C4-2B (cell line): ENCODE measurements around the gene CDX1.

Experiments used
- H3K27ac ChIP-seq: fragments of 450-650 bp; 2 replicates; pipeline ENCODE4 v1.5.1; 2017
- ZFX ChIP-seq: fragments of 450-650 bp; IDR thresholded peaks from 2 replicates; pipeline ENCODE4 v1.6.1; 2017
- TF ChIP-seq, protein P1 (sequence below): fragments of 450-650 bp; conservative IDR thresholded peaks from 2 replicates; pipeline ENCODE4 v1.5.1; 2017; ENCODE audit warnings: mild to moderate bottlenecking

Gene CDX1

DNA sequence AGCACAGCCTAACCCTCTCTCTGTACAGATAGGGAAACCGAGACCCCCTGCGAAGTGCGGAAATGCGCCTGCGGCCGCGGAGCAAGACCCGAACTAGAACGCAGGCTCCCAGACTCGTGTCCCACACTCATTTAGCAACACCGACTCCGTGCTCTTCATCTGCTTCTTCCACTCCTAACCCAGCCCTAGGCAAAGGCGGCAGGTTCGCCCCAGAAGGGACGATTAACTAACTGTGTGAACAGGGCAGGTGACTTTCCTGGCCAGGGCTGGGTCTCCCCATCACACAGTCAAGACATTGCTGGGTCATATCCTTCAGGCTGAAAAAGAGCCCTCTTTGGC lies 903 bp downstream of the CDX1 start:
- no peak overlapping the region for H3K27ac ChIP-seq
- no peak for TF ChIP-seq ZFX
- TF ChIP-seq, protein P1, sequence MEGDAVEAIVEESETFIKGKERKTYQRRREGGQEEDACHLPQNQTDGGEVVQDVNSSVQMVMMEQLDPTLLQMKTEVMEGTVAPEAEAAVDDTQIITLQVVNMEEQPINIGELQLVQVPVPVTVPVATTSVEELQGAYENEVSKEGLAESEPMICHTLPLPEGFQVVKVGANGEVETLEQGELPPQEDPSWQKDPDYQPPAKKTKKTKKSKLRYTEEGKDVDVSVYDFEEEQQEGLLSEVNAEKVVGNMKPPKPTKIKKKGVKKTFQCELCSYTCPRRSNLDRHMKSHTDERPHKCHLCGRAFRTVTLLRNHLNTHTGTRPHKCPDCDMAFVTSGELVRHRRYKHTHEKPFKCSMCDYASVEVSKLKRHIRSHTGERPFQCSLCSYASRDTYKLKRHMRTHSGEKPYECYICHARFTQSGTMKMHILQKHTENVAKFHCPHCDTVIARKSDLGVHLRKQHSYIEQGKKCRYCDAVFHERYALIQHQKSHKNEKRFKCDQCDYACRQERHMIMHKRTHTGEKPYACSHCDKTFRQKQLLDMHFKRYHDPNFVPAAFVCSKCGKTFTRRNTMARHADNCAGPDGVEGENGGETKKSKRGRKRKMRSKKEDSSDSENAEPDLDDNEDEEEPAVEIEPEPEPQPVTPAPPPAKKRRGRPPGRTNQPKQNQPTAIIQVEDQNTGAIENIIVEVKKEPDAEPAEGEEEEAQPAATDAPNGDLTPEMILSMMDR: no peak

DNA sequence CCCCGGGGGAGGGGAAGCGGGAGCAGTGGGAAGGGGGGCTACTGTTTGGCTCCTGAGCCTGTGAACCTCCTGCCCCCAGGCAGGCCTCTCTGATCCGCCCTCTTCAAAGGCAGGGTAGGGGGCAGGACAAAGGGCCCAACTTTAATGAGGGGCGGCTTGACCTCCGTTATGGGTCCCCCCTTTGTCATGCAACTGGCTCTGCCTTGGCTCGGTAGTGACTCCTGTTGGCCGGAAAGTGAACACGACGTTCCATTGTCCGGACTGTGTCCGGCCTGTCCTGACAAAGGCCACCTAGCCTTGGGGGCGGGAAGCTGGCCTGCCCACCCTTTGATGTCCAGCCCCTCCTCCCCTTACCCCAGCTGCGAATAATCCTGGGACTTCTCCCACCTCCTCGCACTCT lies 1.3 kb downstream of the CDX1 start:
- no peak for TF ChIP-seq ZFX
- TF ChIP-seq, protein P1: no peak; the same call in 1 of the 2 replicates
- H3K27ac ChIP-seq: no peak overlapping the region

DNA sequence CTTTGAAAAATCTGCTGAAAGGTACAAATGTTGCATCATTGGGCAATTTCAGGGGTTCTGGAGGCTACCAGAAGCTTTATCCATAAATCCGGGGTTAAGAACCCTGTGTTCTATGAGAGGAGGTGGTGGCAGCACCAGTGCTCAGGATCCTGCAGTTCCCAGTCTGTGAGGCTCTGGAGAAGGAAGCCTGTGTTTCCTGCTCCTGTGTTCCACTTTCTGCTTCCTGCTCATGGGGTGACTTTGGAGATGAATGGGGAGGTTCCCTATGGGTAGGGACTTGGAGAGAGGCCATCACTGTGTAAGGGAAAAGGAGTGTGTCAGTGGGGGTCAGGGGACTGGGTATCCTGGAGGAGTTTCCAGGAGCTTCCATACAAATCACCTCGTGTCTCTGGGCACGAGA lies 2.3 kb downstream of the CDX1 start:
- TF ChIP-seq, protein P1: no peak
- TF ChIP-seq ZFX: no peak
- H3K27ac ChIP-seq: no peak overlapping the region

DNA sequence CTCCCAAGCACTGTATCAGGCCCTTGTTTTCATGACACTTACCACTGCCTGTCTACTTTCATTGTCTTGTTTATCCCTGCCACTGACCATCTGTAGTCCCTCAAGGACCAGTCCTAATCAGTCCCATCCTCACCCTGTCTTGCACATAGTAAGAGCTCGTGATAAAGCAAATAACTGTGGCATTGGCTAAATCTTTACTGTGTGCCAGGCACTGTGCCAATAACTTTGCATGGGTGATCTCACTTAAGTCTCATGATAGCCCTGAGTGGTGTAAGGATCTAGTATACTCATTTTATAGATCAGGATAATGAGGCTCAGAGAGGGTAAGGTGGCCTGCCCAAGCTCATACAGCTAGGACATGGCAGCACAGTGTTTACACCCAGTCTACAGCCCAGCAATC lies 5.6 kb downstream of the CDX1 start:
- no peak overlapping the region for H3K27ac ChIP-seq
- TF ChIP-seq, protein P1: no peak
- no peak for TF ChIP-seq ZFX

DNA sequence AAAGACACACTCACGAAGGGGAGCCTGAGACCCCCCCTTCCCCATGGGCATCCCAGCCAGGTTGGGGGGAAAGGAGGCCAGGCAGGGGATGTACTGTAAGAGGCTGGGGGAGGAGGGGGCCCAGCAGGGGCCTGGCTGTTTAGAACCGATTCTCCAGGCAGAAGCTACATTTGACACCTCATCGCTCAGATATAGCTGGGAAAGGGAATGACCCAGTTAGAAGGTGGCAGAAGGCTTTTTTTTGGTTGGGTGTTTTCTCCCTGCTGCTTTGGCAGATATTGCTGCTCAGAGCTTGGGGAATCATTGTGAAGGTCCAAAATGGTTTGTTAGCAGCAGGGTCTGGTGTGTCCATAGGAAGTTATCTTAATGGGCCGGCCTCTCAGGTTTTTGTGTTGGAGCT lies 6.0 kb downstream of the CDX1 start:
- H3K27ac ChIP-seq: no peak overlapping the region
- no peak for TF ChIP-seq ZFX
- TF ChIP-seq, protein P1: no peak

DNA sequence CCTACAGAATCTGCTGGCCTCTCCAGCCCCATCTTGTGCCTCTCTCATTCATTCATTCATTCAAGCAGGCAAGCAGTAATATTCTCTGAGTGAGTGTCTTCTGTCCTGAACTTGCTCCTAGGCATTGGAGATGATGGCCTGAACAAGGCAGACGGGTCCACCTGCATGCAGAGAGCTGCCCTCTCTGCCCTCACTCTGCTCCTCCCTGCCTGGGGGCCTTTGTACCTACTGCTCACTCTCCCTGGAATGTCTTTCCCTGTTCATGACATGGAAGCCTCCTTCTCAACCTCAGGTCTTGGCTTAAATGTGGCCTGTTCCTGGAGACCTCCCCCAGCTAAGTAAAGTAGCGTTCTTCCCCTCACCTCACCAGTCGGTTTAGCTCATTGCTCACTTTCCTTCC lies 6.6 kb downstream of the CDX1 start:
- TF ChIP-seq ZFX: no peak
- H3K27ac ChIP-seq: no peak overlapping the region

DNA sequence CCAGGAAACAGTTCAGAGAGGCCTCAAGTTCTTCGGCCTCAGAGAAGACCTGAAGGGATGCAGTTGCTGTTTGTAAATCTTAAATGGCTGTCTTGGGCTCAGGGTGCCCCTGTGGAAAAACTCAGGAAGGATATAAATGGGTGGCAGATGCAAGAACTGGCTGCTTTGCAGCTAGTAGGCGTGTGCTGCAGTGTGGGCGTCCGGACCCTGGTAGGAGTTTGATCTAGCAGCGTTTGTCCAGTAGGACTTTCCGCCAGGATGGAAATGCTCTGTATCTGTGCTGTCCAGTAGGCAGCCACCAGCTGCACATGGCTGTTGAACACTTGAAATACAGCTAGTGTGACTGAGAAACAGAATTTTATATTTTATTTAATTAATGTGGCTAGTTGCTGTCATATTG lies 7.7 kb downstream of the CDX1 start:
- H3K27ac ChIP-seq: no peak overlapping the region
- TF ChIP-seq ZFX: no peak
- TF ChIP-seq, protein P1: no peak

DNA sequence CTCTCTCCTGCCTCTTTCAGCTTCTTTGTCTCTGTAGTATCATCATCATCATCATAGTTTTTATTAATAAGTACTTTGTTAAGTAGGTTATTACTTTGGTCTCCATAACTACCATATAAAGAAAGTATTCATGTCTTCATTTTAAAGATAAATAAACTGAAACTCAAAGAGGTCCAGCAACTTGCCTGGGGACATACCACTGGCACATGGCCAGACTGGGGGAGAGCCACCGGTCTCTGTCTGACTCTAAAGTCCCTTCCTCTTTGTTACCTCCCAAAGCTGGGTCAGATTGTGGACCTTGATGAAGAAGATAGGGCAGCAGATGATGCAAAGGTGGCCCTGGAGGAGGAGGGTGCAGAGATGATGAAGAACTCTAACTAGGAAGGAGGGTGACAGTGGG lies 8.5 kb downstream of the CDX1 start:
- no peak overlapping the region for H3K27ac ChIP-seq
- TF ChIP-seq, protein P1: no peak
- no peak for TF ChIP-seq ZFX
